H1 (cell line): ENCODE measurements around the gene LCLAT1. TPM values are rescaled to one million over a fixed set of nuclear protein-coding genes. Genes with fewer than 3 reads are reported as not detected.

Experiments
- BRCA1 ChIP-seq: IDR thresholded peaks from 2 replicates; pipeline ENCODE4 v1.6.1; 2012; ENCODE audit warnings: low read depth, low read length, improper control_type of control experiment
- CBX5 ChIP-seq: fragments of 300-800, 300-1000 bp; sonication (generic); IDR thresholded peaks from 2 replicates; pipeline ENCODE4 v1.7.1; 2016; ENCODE audit warnings: antibody characterized with exemption, low read length, low read depth
- KDM1A ChIP-seq: fragments of 200-600, 300-600 bp; sonication (generic); IDR thresholded peaks from 2 replicates; pipeline ENCODE4 v1.7.1; 2016; ENCODE audit warnings: mild to moderate bottlenecking, low read length, borderline replicate concordance
- RFX5 ChIP-seq: IDR thresholded peaks from 2 replicates; pipeline ENCODE4 v1.6.1; 2011; ENCODE audit warnings: low read depth, low read length, improper control_type of control experiment, borderline replicate concordance
- RNF2 ChIP-seq: fragments of 200-900, 300-1000 bp; sonication (generic); IDR thresholded peaks from 2 replicates; pipeline ENCODE4 v1.7.1; 2016; ENCODE audit warnings: borderline replicate concordance, low read depth, mild to moderate bottlenecking, antibody characterized with exemption, low read length; ENCODE audit not compliant: poor library complexity, severe bottlenecking; ENCODE audit errors: missing control alignments
- SRF ChIP-seq: IDR thresholded peaks from 2 replicates; pipeline ENCODE4 v1.6.1; 2011; ENCODE audit warnings: mild to moderate bottlenecking, low read depth, low read length, moderate library complexity
- SUZ12 ChIP-seq: fragments of 200-600 bp; sonication (generic); IDR thresholded peaks from 2 replicates; pipeline ENCODE4 v1.6.1; 2012; ENCODE audit warnings: mild to moderate bottlenecking, inconsistent platforms, low read length, moderate library complexity, mixed read lengths
- TBP ChIP-seq: IDR thresholded peaks from 2 replicates; pipeline ENCODE4 v1.6.1; 2011; ENCODE audit warnings: low read depth, low read length, improper control_type of control experiment
- polyA plus RNA-seq, 7 experiments: library from polyadenylated mRNA; depleted of rRNA in 3 of 7; stranded (reverse) in 5 of 7; unstranded in 2 of 7; fragments of >200 nt in 5 of 7; fragments of 200-250 nt in 2 of 7; gene quantifications; 1 replicate in 5 of 7; 2 replicates in 1 of 7; 4 replicates in 1 of 7; pipeline versions ENCODE4 v1.2.1 to v1.2.3, GENCODE V29; 2011 to 2013; ENCODE audit warnings: missing spikeins in 2 of 7, mixed read lengths in 2 of 7
- total RNA-seq: library from RNA; stranded (reverse); fragmentation: NEBNext Ultra II Directional; extraction: Animal tissue kit (Norgen Biotek cat#: 25700); gene quantifications from 2 replicates; pipeline ENCODE4 v1.2.1, GENCODE V29; 2021

Gene LCLAT1
- total and polyA plus RNA-seq, 2 of the 8 experiments (the other 6 are each of a cell fraction or from before 2014, with no cell fraction given) = 7.6 to 22.0 TPM

GRCh38 chr2:30656079-30656478 lies 209.0 kb downstream of the LCLAT1 start (continued):
- TF ChIP-seq RFX5 = no peak
- TF ChIP-seq CBX5 = no peak
- TF ChIP-seq SUZ12 = no peak
- no peak for TF ChIP-seq RNF2
- no peak for TF ChIP-seq BRCA1
- TF ChIP-seq TBP = no peak
- TF ChIP-seq KDM1A = no peak
- TF ChIP-seq SRF = no peak
- TF ChIP-seq, all 59 proteins: peak for 0
